ENCODE results near the gene UBB.

The UBB gene

GRCh38 chr17:16417896-16418684, 37.2 kb downstream of the UBB start:
- H3K4me2 ChIP-seq, result no peak overlapping the region
- H3K27me3 ChIP-seq (ENCODE audit: insufficient read depth, low read depth), result no peaks in the 10 kb centered on the region
- no peak for TF ChIP-seq CTCF (conservative IDR thresholded peaks at IDR 0.05; ENCODE audit: low read depth, low read length)
- H3K79me2 ChIP-seq (ENCODE audit: insufficient read depth, low read depth), result no peaks in the 10 kb centered on the region
- H3K4me3 ChIP-seq (IDR thresholded peaks at IDR 0.05; ENCODE audit: insufficient read depth, low read depth, low read length), result no peak overlapping the region
- H3K9ac ChIP-seq, result no peak overlapping the region
- no peaks in the 10 kb centered on the region for H3K4me1 ChIP-seq (ENCODE audit: low read depth, poor library complexity, severe bottlenecking)
- no peaks in the 10 kb centered on the region for H4K20me1 ChIP-seq (ENCODE audit: insufficient read depth)
- no peaks in the 10 kb centered on the region for H3K36me3 ChIP-seq (ENCODE audit: insufficient read depth)
- H2AFZ ChIP-seq (ENCODE audit: low read depth), result no peak overlapping the region
- no peak overlapping the region for H3K27ac ChIP-seq

- TF ChIP-seq CTCF (conservative IDR thresholded peaks at IDR 0.05; ENCODE audit: low read depth, low read length), result no peak
- no peaks in the 10 kb centered on the region for H3K4me1 ChIP-seq (ENCODE audit: low read depth, poor library complexity, severe bottlenecking)
- no peaks in the 10 kb centered on the region for H3K36me3 ChIP-seq (ENCODE audit: insufficient read depth)
- H2AFZ ChIP-seq (ENCODE audit: low read depth), result no peak overlapping the region
- no peak overlapping the region for H3K4me2 ChIP-seq
- no peaks in the 10 kb centered on the region for H3K79me2 ChIP-seq (ENCODE audit: insufficient read depth, low read depth)
- no peak overlapping the region for H3K4me3 ChIP-seq (IDR thresholded peaks at IDR 0.05; ENCODE audit: insufficient read depth, low read depth, low read length)
- H3K27ac ChIP-seq, result no peak overlapping the region
- H4K20me1 ChIP-seq (ENCODE audit: insufficient read depth), result no peaks in the 10 kb centered on the region
- no peaks in the 10 kb centered on the region for H3K27me3 ChIP-seq (ENCODE audit: insufficient read depth, low read depth)
- H3K9ac ChIP-seq, result no peak overlapping the region
These were observed 37.8 kb downstream of the UBB start for GRCh38 chr17:16418685-16419068.

- Histone ChIP-seq H3K79me2 (ENCODE audit: insufficient read depth, low read depth) (no peaks in the 10 kb centered on the region), H4K20me1 (ENCODE audit: insufficient read depth) (no peaks in the 10 kb centered on the region), H3K9ac (no peak overlapping the region), H3K27ac (no peak overlapping the region), H3K27me3 (ENCODE audit: insufficient read depth, low read depth) (no peaks in the 10 kb centered on the region), H3K4me3 (IDR thresholded peaks at IDR 0.05; ENCODE audit: insufficient read depth, low read depth, low read length) (no peak overlapping the region), H2AFZ (ENCODE audit: low read depth) (no peak overlapping the region), H3K4me1 (ENCODE audit: low read depth, poor library complexity, severe bottlenecking) (no peaks in the 10 kb centered on the region), H3K4me2 (no peak overlapping the region), H3K36me3 (ENCODE audit: insufficient read depth) (no peaks in the 10 kb centered on the region)
- no peak for TF ChIP-seq CTCF (conservative IDR thresholded peaks at IDR 0.05; ENCODE audit: low read depth, low read length)
These were observed 38.4 kb downstream of the UBB start for GRCh38 chr17:16419074-16419928.

GRCh38 chr17:16419929-16420271, 39.0 kb downstream of the UBB start:
- Histone ChIP-seq H3K27ac (no peak overlapping the region), H4K20me1 (ENCODE audit: insufficient read depth) (no peaks in the 10 kb centered on the region), H3K4me1 (ENCODE audit: low read depth, poor library complexity, severe bottlenecking) (no peaks in the 10 kb centered on the region), H3K4me2 (no peak overlapping the region), H3K79me2 (ENCODE audit: insufficient read depth, low read depth) (no peaks in the 10 kb centered on the region), H3K9ac (no peak overlapping the region), H3K36me3 (ENCODE audit: insufficient read depth) (no peaks in the 10 kb centered on the region), H2AFZ (ENCODE audit: low read depth) (no peak overlapping the region), H3K4me3 (IDR thresholded peaks at IDR 0.05; ENCODE audit: insufficient read depth, low read depth, low read length) (no peak overlapping the region), H3K27me3 (ENCODE audit: insufficient read depth, low read depth) (no peaks in the 10 kb centered on the region)
- no peak for TF ChIP-seq CTCF (conservative IDR thresholded peaks at IDR 0.05; ENCODE audit: low read depth, low read length)
